ENCODE data around the gene SLC22A23. TPM values are rescaled to one million over a fixed set of nuclear protein-coding genes. Genes with fewer than 3 reads are reported as not detected.

Gene SLC22A23
- polyA plus RNA-seq, 1 donor (not counting 4 experiments of a cell fraction or from before 2014, with no cell fraction given): 4.3 TPM

DNA sequence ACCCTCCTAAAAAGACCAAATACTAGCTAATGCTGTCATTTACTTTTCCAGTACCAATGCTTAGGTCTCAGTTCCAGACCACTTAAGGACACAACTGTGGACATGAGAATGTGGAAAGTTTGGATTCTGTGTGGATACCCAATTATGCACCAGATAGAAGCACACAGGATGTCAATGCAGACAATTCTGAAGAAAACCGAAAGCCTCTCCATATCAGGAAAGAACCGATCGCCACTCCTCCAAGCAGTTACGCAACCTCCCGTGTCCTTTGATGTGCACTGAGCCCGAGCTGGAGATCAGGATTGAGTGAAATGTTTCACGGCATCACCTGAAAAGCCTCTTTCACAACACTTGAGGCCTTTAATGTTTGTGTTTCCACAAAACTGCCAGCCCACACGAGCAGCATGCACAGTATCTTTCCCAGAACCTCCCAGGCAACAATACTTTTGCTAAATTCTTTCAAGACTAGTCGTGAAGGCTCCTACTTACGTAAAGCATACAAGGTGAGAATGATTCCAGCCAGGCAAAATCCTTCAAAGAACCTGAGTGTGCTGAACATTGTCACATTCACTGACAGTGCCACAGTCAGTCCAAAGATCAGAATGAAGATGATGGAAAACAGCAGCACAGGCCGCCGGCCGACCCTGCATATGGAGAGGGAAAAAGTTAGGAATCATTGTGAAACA is 47.0 kb downstream of the SLC22A23 start:
- Histone ChIP-seq H3K27ac (ENCODE audit: control insufficient read depth, insufficient read depth, low read length) (no peak overlapping the region), H3K4me2 (ENCODE audit: control insufficient read depth, extremely low read depth, insufficient read depth, low read depth, low read length) (no peak overlapping the region), H3K9me3 (ENCODE audit: control insufficient read depth, low read depth, low read length) (no peaks in the 10 kb centered on the region), H3K9me1 (ENCODE audit: control insufficient read depth, extremely low read depth, insufficient read depth, low read length) (no peaks in the 10 kb centered on the region), H3K4me1 (ENCODE audit: control insufficient read depth, extremely low read depth, insufficient read depth, low read length) (peaks cover 6% of the 10 kb centered on the region), H2AFZ (ENCODE audit: control insufficient read depth, low read length) (no peak overlapping the region), H3K9ac (ENCODE audit: control insufficient read depth, extremely low read depth, insufficient read depth, low read length) (no peak overlapping the region), H3K4me3 (ENCODE audit: control insufficient read depth in 2 of 3, extremely low read depth in 1 of 3, insufficient read depth in 2 of 3, low read depth in 1 of 3, low read length in 3 of 3) (no peak overlapping the region), H4K20me1 (ENCODE audit: control insufficient read depth, extremely low read depth, insufficient read depth, low read length) (no peaks in the 10 kb centered on the region), H3K79me2 (ENCODE audit: control insufficient read depth, insufficient read depth, low read length) (no peaks in the 10 kb centered on the region), H3K27me3 (ENCODE audit: control insufficient read depth, extremely low read depth, insufficient read depth, low read length) (no peaks in the 10 kb centered on the region), H3K36me3 (ENCODE audit: control insufficient read depth in 2 of 2, extremely low read depth in 1 of 2, insufficient read depth in 2 of 2, low read length in 2 of 2) (peaks cover 0 to 1% of the 10 kb centered on the region in 2 experiments)
- FAIRE-seq (no peak), DNase-seq (ENCODE audit: low read depth, low spot score) (no peak)
- TF ChIP-seq, protein P1, sequence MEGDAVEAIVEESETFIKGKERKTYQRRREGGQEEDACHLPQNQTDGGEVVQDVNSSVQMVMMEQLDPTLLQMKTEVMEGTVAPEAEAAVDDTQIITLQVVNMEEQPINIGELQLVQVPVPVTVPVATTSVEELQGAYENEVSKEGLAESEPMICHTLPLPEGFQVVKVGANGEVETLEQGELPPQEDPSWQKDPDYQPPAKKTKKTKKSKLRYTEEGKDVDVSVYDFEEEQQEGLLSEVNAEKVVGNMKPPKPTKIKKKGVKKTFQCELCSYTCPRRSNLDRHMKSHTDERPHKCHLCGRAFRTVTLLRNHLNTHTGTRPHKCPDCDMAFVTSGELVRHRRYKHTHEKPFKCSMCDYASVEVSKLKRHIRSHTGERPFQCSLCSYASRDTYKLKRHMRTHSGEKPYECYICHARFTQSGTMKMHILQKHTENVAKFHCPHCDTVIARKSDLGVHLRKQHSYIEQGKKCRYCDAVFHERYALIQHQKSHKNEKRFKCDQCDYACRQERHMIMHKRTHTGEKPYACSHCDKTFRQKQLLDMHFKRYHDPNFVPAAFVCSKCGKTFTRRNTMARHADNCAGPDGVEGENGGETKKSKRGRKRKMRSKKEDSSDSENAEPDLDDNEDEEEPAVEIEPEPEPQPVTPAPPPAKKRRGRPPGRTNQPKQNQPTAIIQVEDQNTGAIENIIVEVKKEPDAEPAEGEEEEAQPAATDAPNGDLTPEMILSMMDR (optimal IDR thresholded peaks at IDR 0.05 in 1 of 3, IDR thresholded peaks at IDR 0.05 in 1 of 3, conservative IDR thresholded peaks at IDR 0.05 in 1 of 3; ENCODE audit: extremely low read depth in 1 of 3, insufficient read depth in 2 of 3, low read length in 3 of 3): no peak
- no peak for TF ChIP-seq EZH2 (IDR thresholded peaks at IDR 0.05; ENCODE audit: low read length)
- dilution Hi-C loops (cut with MboI; ENCODE audit: extremely low pct_ligation_motif_present, low sequenced_read_pairs): loop anchor here (25.0 kb wide), 1 partner anchor 302 kb away; no protein-coding TSS in a partner anchor

DNA sequence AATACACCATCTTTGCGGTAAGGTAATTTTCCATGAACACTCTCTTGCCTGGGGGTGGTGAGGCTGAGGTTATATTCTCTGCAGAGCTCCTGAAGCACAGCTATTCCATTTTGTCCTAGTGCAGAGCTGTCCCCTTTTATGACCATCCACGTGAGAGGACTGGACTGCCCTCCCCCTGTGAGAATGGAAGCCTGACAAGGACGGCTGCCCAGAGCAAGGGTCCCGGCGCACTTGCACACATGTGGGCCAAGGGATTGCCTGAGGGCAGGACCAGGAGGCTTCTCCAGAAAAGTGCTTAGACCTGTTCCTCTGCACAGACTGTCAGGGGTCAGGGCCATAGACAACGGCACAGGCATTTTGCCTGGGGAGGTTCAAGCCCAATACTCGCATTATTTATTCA is 48.2 kb downstream of the SLC22A23 start:
- H3K27ac ChIP-seq (ENCODE audit: control insufficient read depth, insufficient read depth, low read length): no peak overlapping the region
- no peaks in the 10 kb centered on the region for H3K79me2 ChIP-seq (ENCODE audit: control insufficient read depth, insufficient read depth, low read length)
- TF ChIP-seq, protein P1 (optimal IDR thresholded peaks at IDR 0.05 in 1 of 3, IDR thresholded peaks at IDR 0.05 in 1 of 3, conservative IDR thresholded peaks at IDR 0.05 in 1 of 3; ENCODE audit: extremely low read depth in 1 of 3, insufficient read depth in 2 of 3, low read length in 3 of 3): no peak
- no peak for TF ChIP-seq EZH2 (IDR thresholded peaks at IDR 0.05; ENCODE audit: low read length)
- H3K4me1 ChIP-seq (ENCODE audit: control insufficient read depth, extremely low read depth, insufficient read depth, low read length): peaks cover 9% of the 10 kb centered on the region
- no peak overlapping the region for H3K4me3 ChIP-seq (ENCODE audit: control insufficient read depth in 2 of 3, extremely low read depth in 1 of 3, insufficient read depth in 2 of 3, low read depth in 1 of 3, low read length in 3 of 3)
- H3K4me2 ChIP-seq (ENCODE audit: control insufficient read depth, extremely low read depth, insufficient read depth, low read depth, low read length): no peak overlapping the region
- no peaks in the 10 kb centered on the region for H3K9me1 ChIP-seq (ENCODE audit: control insufficient read depth, extremely low read depth, insufficient read depth, low read length)
- no peaks in the 10 kb centered on the region for H3K27me3 ChIP-seq (ENCODE audit: control insufficient read depth, extremely low read depth, insufficient read depth, low read length)
- no peaks in the 10 kb centered on the region for H3K9me3 ChIP-seq (ENCODE audit: control insufficient read depth, low read depth, low read length)
- no peaks in the 10 kb centered on the region for H4K20me1 ChIP-seq (ENCODE audit: control insufficient read depth, extremely low read depth, insufficient read depth, low read length)
- no peak overlapping the region for H2AFZ ChIP-seq (ENCODE audit: control insufficient read depth, low read length)
- no peak overlapping the region for H3K9ac ChIP-seq (ENCODE audit: control insufficient read depth, extremely low read depth, insufficient read depth, low read length)
- peaks cover 0 to 1% of the 10 kb centered on the region in 2 experiments for H3K36me3 ChIP-seq (ENCODE audit: control insufficient read depth in 2 of 2, extremely low read depth in 1 of 2, insufficient read depth in 2 of 2, low read length in 2 of 2)
- no peak for DNase-seq (ENCODE audit: low read depth, low spot score)
- FAIRE-seq: no peak
- dilution Hi-C loops (cut with MboI; ENCODE audit: extremely low pct_ligation_motif_present, low sequenced_read_pairs): loop anchor here (25.0 kb wide), 1 partner anchor 304 kb away; no protein-coding TSS in a partner anchor

Measured in keratinocyte (primary cell).